Right lobe of liver (tissue), 6 donors: ENCODE results near the gene CEP135. TPM values are rescaled to one million over a fixed set of nuclear protein-coding genes. Genes with fewer than 3 reads are reported as not detected.

Experiments
- ATAC-seq, 4 donors: fragments of 200-7000 bp; cut with Tn5 transposase; one replicate each; pipeline ENCODE4 v1.9.1; 2020; ENCODE audit warnings: mild to moderate bottlenecking in 4 of 4, moderate library complexity in 4 of 4
- DNase-seq, 3 donors: peaks; one replicate each; pipeline ENCODE4 v3.0.0-alpha.2; 2020
- H3K27ac ChIP-seq, 3 donors: fragments of 200-600 bp; one replicate each; pipeline ENCODE4 v1.8.0; 2022
- H3K27me3 ChIP-seq, 2 donors: fragments of 200-600 bp; one replicate each; pipeline ENCODE4 v1.8.0; 2022
- H3K36me3 ChIP-seq, 4 donors: fragments of 200-600 bp; sonication (generic) in 1 of 4; one replicate each; pipeline versions ENCODE4 v1.5.1 to v1.8.0; 2017 to 2022; ENCODE audit warnings: control low read depth in 1 of 4
- H3K4me1 ChIP-seq, 4 donors: fragments of 200-600 bp; sonication (generic) in 1 of 4; one replicate each; pipeline versions ENCODE4 v1.5.1 to v1.8.0; 2017 to 2022; ENCODE audit warnings: control low read depth in 1 of 4
- H3K4me3 ChIP-seq, 3 donors: fragments of 200-600 bp; one replicate each; pipeline ENCODE4 v1.8.0; 2022
- H3K9me3 ChIP-seq, 4 donors: fragments of 200-600 bp; sonication (generic) in 1 of 4; one replicate each; pipeline versions ENCODE4 v1.5.1 to v1.8.0; 2017 to 2022; ENCODE audit warnings: control low read depth in 1 of 4
- CTCF ChIP-seq, 4 donors: fragments of 200-600 bp in 3 of 4; fragments of 450-650 bp in 1 of 4; IDR thresholded peaks; one replicate each; pipeline versions ENCODE4 v1.5.1 to v1.8.0; 2016 to 2022; ENCODE audit warnings: antibody characterized with exemption in 4 of 4, mild to moderate bottlenecking in 2 of 4
- POLR2A ChIP-seq: fragments of 450-650 bp; IDR thresholded peaks from one replicate; pipeline ENCODE4 v1.6.1; 2017; ENCODE audit warnings: antibody characterized with exemption, mild to moderate bottlenecking
- WGBS: methylation state at CpG from one replicate; pipeline ENCODE4 v1.1.6; 2018; ENCODE audit warnings: low coverage, low lambda C conversion rate; ENCODE audit not compliant: insufficient coverage; ENCODE audit errors: missing lambda C conversion rate; 5-methylcytosine and 5-hydroxymethylcytosine counted together
- intact Hi-C, 2 donors: fragments of 100-400 bp; cut with DNase I; formaldehyde crosslinking; loops; one replicate each; pipeline versions ENCODE4 v1.11.2 to v1.14.1; 2022
- total RNA-seq, 6 experiments: library from RNA; depleted of rRNA in 2 of 6; stranded (reverse); fragments of >200 nt in 2 of 6; fragmentation: NEBNext Ultra II Directional in 3 of 6; extraction: Animal tissue kit (Norgen Biotek cat#: 25700) in 3 of 6; gene quantifications; one replicate each; pipeline versions ENCODE4 v1.1.0 to v1.2.4, GENCODE V29; 2016 to 2023
- donor health status: DM: no; HTN: yes; CAD: no.
- donor health status: DM: no; HTN: no; CAD: no.
- donor health status: DM: no; HTN: no; CAD: no.
- donor health status: DM: no; HTN: yes; CAD: no.
- donor health status: DM: no; HTN: yes; CAD: no.

Gene CEP135
- total RNA-seq, 6 experiments from 2014 or later = 0.59 to 2.4 (median 1.7) TPM

GRCh38 chr4:55921093-55921492, 27.7 kb upstream of the CEP135 start:
- no peaks in the 10 kb centered on the region for H3K27me3 ChIP-seq
- WGBS = 52% methylated on average over 3 of the region's 3 CpGs
- H3K9me3 ChIP-seq = no peaks in the 10 kb centered on the region
- no peak for ATAC-seq
- no peaks in the 10 kb centered on the region for H3K36me3 ChIP-seq
- TF ChIP-seq POLR2A (no peak), CTCF (IDR thresholded peaks at IDR 0.05) (no peak)
- no peaks in the 10 kb centered on the region for H3K4me1 ChIP-seq
- no peak overlapping the region for H3K4me3 ChIP-seq
- intact Hi-C loops = no loop called here
- no peak for DNase-seq
- H3K27ac ChIP-seq = no peak overlapping the region

- Histone ChIP-seq H3K4me1 (no peaks in the 10 kb centered on the region), H3K36me3 (no peaks in the 10 kb centered on the region), H3K27ac (no peak overlapping the region), H3K9me3 (no peaks in the 10 kb centered on the region), H3K4me3 (no peak overlapping the region), H3K27me3 (no peaks in the 10 kb centered on the region)
- 61% methylated on average over 4 of the region's 4 CpGs for WGBS
- intact Hi-C loops = no loop called here
- ATAC-seq = no peak
- DNase-seq = no peak
- TF ChIP-seq CTCF (IDR thresholded peaks at IDR 0.05) (no peak), POLR2A (no peak)
Observed at GRCh38 chr4:55925241-55925640, 23.5 kb upstream of the CEP135 start.

GRCh38 chr4:55926610-55927009, 22.1 kb upstream of the CEP135 start:
- Histone ChIP-seq H3K27ac (no peak overlapping the region), H3K36me3 (no peaks in the 10 kb centered on the region), H3K4me3 (no peak overlapping the region), H3K9me3 (no peaks in the 10 kb centered on the region), H3K4me1 (no peaks in the 10 kb centered on the region), H3K27me3 (no peaks in the 10 kb centered on the region)
- TF ChIP-seq POLR2A = no peak
- TF ChIP-seq CTCF (IDR thresholded peaks at IDR 0.05) = no peak
- DNase-seq = no peak
- intact Hi-C loops = no loop called here
- no peak for ATAC-seq

- H3K36me3 ChIP-seq = no peaks in the 10 kb centered on the region
- no peak overlapping the region for H3K27ac ChIP-seq
- WGBS = 47% methylated on average over 2 of the region's 2 CpGs
- no peaks in the 10 kb centered on the region for H3K27me3 ChIP-seq
- no peaks in the 10 kb centered on the region for H3K9me3 ChIP-seq
- intact Hi-C loops = no loop called here
- DNase-seq (no peak), ATAC-seq (no peak)
- TF ChIP-seq POLR2A (no peak), CTCF (IDR thresholded peaks at IDR 0.05) (no peak)
- no peaks in the 10 kb centered on the region for H3K4me1 ChIP-seq
- no peak overlapping the region for H3K4me3 ChIP-seq
Observed at GRCh38 chr4:55927803-55928437, 20.8 kb upstream of the CEP135 start.

GRCh38 chr4:55928846-55929245, 19.9 kb upstream of the CEP135 start:
- Histone ChIP-seq H3K36me3 (no peaks in the 10 kb centered on the region), H3K27ac (no peak overlapping the region), H3K4me1 (no peaks in the 10 kb centered on the region), H3K4me3 (no peak overlapping the region), H3K27me3 (no peaks in the 10 kb centered on the region), H3K9me3 (no peaks in the 10 kb centered on the region)
- intact Hi-C loops = no loop called here
- DNase-seq (no peak), ATAC-seq (no peak)
- WGBS = 31% methylated on average over 1 of the region's 1 CpG
- no peak for TF ChIP-seq CTCF (IDR thresholded peaks at IDR 0.05)
- TF ChIP-seq POLR2A = no peak
